HEK293 (cell line): ENCODE data around the gene ACVR1.

ENCODE experiments used
- CTCF ChIA-PET: fragments of 350-600 bp; formaldehyde crosslinking; extraction: SDS; loops from one replicate; lab custom pipeline; 2021; ENCODE audit warnings: antibody characterized with exemption; lab: Yijun Ruan, JAX
- POLR2A ChIA-PET: fragments of 300-600 bp; formaldehyde crosslinking; extraction: SDS; loops from one replicate; lab custom pipeline; 2020; ENCODE audit warnings: antibody characterized with exemption, inconsistent platforms; lab: Yijun Ruan, JAX
- H3K27ac ChIP-seq: fragments of 200-500 bp; sonication (Bioruptor generic); 2 replicates; pipeline ENCODE4 v1.5.1; 2014; ENCODE audit warnings: low read depth, low read length, control low read depth, inconsistent platforms; ENCODE audit errors: extremely low read depth
- H3K36me3 ChIP-seq, 2 experiments: fragments of 200-500 bp in 1 of 2; sonication (Bioruptor generic) in 1 of 2; 1 replicate in 1 of 2; 2 replicates in 1 of 2; pipeline ENCODE4 v1.5.1; 2014 to 2017; ENCODE audit warnings: inconsistent platforms in 2 of 2, low read length in 2 of 2; ENCODE audit not compliant: control insufficient read depth in 2 of 2, insufficient read depth in 1 of 2
- H3K4me1 ChIP-seq: fragments of 200-500 bp; sonication (Bioruptor generic); 2 replicates; pipeline ENCODE4 v1.5.1; 2014; ENCODE audit warnings: mild to moderate bottlenecking, low read length, inconsistent platforms; ENCODE audit not compliant: control insufficient read depth, insufficient read depth
- H3K4me3 ChIP-seq: 2 replicates; pipeline ENCODE4 v1.5.1; 2011; ENCODE audit warnings: low read depth, mild to moderate bottlenecking, control low read depth, low read length, moderate library complexity
- H3K9me3 ChIP-seq: fragments of 200-500 bp; sonication (Bioruptor generic); 2 replicates; pipeline ENCODE4 v1.5.1; 2014; ENCODE audit warnings: low read depth, low read length, inconsistent platforms; ENCODE audit not compliant: control insufficient read depth, insufficient read depth
- OSR2 ChIP-seq: fragments of 450-650 bp; formaldehyde crosslinking; IDR thresholded peaks from 2 replicates; pipeline ENCODE4 v1.5.1; 2016; ENCODE audit warnings: missing biosample characterization, missing genetic modification characterization
- REST ChIP-seq: fragments of 450-650 bp; formaldehyde crosslinking; IDR thresholded peaks from 2 replicates; pipeline ENCODE4 v1.5.1; 2016; ENCODE audit warnings: missing biosample characterization, missing genetic modification characterization
- WT1 ChIP-seq: fragments of 450-650 bp; formaldehyde crosslinking; IDR thresholded peaks from 2 replicates; pipeline ENCODE4 v1.5.1; 2016; ENCODE audit warnings: missing biosample characterization, missing genetic modification characterization
- ZBTB7A ChIP-seq: fragments of 450-650 bp; formaldehyde crosslinking; IDR thresholded peaks from 2 replicates; pipeline ENCODE4 v1.5.1; 2016; ENCODE audit warnings: low read depth, missing biosample characterization, missing genetic modification characterization
- ZNF2 ChIP-seq: fragments of 450-650 bp; formaldehyde crosslinking; IDR thresholded peaks from 2 replicates; pipeline ENCODE4 v1.5.1; 2016; ENCODE audit warnings: missing biosample characterization, missing genetic modification characterization
- ZNF416 ChIP-seq: fragments of 450-650 bp; formaldehyde crosslinking; IDR thresholded peaks from 2 replicates; pipeline ENCODE4 v1.5.1; 2016; ENCODE audit warnings: missing biosample characterization, missing genetic modification characterization
- ZNF501 ChIP-seq: fragments of 450-650 bp; formaldehyde crosslinking; IDR thresholded peaks from 2 replicates; pipeline ENCODE4 v1.5.1; 2016; ENCODE audit warnings: missing biosample characterization, missing genetic modification characterization
- ZNF518A ChIP-seq: fragments of 450-650 bp; formaldehyde crosslinking; conservative IDR thresholded peaks from 2 replicates; pipeline ENCODE4 v1.5.1; 2016; ENCODE audit warnings: low read depth, missing biosample characterization, missing genetic modification characterization
- ZNF521 ChIP-seq: fragments of 450-650 bp; formaldehyde crosslinking; IDR thresholded peaks from 2 replicates; pipeline ENCODE4 v1.5.1; 2017; ENCODE audit warnings: missing biosample characterization, mild to moderate bottlenecking, missing genetic modification characterization
- ZNF747 ChIP-seq: fragments of 450-650 bp; formaldehyde crosslinking; IDR thresholded peaks from 2 replicates; pipeline ENCODE4 v1.5.1; 2016; ENCODE audit warnings: missing biosample characterization, missing genetic modification characterization
- ZNF768 ChIP-seq: fragments of 450-650 bp; formaldehyde crosslinking; IDR thresholded peaks from 2 replicates; pipeline ENCODE4 v1.5.1; 2018; ENCODE audit warnings: missing biosample characterization, mild to moderate bottlenecking, missing genetic modification characterization
- ZNF830 ChIP-seq: fragments of 450-650 bp; IDR thresholded peaks from 2 replicates; pipeline ENCODE4 v1.5.0; 2018; ENCODE audit warnings: missing biosample characterization, missing genetic modification characterization, low read depth, mild to moderate bottlenecking, moderate library complexity
- TF ChIP-seq, protein P1 (sequence below): fragments of 450-650 bp; formaldehyde crosslinking; IDR thresholded peaks from 2 replicates; pipeline ENCODE4 v1.5.1; 2016; ENCODE audit warnings: missing biosample characterization, missing genetic modification characterization

ACVR1 gene

DNA sequence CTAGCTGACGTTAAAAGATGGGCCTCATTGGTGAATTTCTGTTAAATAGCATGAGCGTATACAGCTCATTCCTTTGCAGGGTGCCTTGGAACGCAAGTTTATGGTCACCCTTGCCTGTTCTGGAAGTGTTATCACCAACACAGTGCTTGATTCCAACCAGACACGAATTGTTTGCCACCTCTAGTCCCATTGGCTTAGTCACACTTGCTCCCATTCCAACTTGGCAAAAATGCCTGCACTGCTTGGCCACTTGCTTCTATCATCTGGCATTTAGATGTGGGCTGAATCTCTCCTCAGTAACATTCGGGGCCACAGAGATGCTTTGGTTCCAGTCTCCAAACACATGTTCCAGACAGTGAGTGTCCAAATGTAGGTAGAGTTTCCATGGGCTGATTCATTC lies 27.5 kb upstream of the ACVR1 start (continued):
- TF ChIP-seq, protein P1, sequence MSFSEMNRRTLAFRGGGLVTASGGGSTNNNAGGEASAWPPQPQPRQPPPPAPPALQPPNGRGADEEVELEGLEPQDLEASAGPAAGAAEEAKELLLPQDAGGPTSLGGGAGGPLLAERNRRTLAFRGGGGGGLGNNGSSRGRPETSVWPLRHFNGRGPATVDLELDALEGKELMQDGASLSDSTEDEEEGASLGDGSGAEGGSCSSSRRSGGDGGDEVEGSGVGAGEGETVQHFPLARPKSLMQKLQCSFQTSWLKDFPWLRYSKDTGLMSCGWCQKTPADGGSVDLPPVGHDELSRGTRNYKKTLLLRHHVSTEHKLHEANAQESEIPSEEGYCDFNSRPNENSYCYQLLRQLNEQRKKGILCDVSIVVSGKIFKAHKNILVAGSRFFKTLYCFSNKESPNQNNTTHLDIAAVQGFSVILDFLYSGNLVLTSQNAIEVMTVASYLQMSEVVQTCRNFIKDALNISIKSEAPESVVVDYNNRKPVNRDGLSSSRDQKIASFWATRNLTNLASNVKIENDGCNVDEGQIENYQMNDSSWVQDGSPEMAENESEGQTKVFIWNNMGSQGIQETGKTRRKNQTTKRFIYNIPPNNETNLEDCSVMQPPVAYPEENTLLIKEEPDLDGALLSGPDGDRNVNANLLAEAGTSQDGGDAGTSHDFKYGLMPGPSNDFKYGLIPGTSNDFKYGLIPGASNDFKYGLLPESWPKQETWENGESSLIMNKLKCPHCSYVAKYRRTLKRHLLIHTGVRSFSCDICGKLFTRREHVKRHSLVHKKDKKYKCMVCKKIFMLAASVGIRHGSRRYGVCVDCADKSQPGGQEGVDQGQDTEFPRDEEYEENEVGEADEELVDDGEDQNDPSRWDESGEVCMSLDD (tag by site-specific recombination), result no peak
- no peak for TF ChIP-seq ZNF747 (tag by site-specific recombination)
- TF ChIP-seq ZBTB7A (tag by site-specific recombination), result no peak
- TF ChIP-seq OSR2, result no peak
- TF ChIP-seq ZNF518A (tag by site-specific recombination), result no peak
- TF ChIP-seq ZNF2, result no peak
- TF ChIP-seq ZNF768 (tag by site-specific recombination), result no peak
- no peak for TF ChIP-seq ZNF416
- TF ChIP-seq WT1 (tag by site-specific recombination), result no peak
- TF ChIP-seq ZNF521, result no peak
- TF ChIP-seq ZNF501 (tag by site-specific recombination), result no peak

DNA sequence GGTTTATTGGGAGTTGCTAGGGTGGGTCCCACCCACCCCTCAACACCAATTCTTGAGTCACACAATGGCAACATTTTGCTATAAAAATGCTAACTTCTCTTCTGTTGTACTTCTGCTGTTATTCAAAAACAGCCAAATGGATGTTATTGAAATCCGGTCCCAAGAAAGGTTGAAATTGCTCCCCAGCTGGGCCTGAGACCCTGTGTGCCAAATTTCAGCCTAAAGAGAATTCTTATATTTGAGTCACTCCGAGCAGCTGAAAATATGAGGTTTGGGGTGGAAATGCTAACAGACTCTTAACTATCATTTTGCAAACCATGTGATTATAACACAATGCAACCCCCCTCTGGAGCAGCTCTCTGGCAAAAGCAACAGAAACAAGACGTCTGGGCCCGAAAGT lies 27.0 kb upstream of the ACVR1 start:
- H3K4me3 ChIP-seq, result no peak overlapping the region
- TF ChIP-seq REST (tag by site-specific recombination) (no peak), ZNF830 (tag by site-specific recombination) (no peak)
- H3K27ac ChIP-seq, result no peak overlapping the region
- H3K4me1 ChIP-seq, result no peaks in the 10 kb centered on the region
- no peaks in the 10 kb centered on the region for H3K36me3 ChIP-seq
- CTCF ChIA-PET, result interaction anchor here (0.6 kb wide), 2 partner anchors 274 to 613 kb away, joined by 3 to 5 read pairs; partner anchors contain the start of gene ACVR1C
- POLR2A ChIA-PET, result interaction anchor here (0.6 kb wide), 1 partner anchor 16 kb away, joined by 4 read pairs; no protein-coding TSS in a partner anchor
- no peaks in the 10 kb centered on the region for H3K9me3 ChIP-seq
